Neuron (in vitro differentiated cells): ENCODE measurements around the gene ATP2B2.

Source experiments
- H2AFZ ChIP-seq: one replicate; pipeline ENCODE4 v1.6.1; 2013; ENCODE audit warnings: low read depth, mild to moderate bottlenecking, inconsistent platforms, low read length, moderate library complexity
- H3K27me3 ChIP-seq: one replicate; pipeline ENCODE4 v1.6.1; 2013; ENCODE audit warnings: low read length; ENCODE audit not compliant: insufficient read depth
- H3K36me3 ChIP-seq: one replicate; pipeline ENCODE4 v1.6.1; 2013; ENCODE audit warnings: low read length; ENCODE audit not compliant: insufficient read depth
- H3K4me1 ChIP-seq: one replicate; pipeline ENCODE4 v1.6.1; 2013; ENCODE audit warnings: low read length; ENCODE audit not compliant: insufficient read depth
- H3K4me3 ChIP-seq: 2 replicates; pipeline ENCODE4 v1.5.1; 2013; ENCODE audit warnings: mild to moderate bottlenecking, low read length, moderate library complexity
- H3K9me3 ChIP-seq: one replicate; pipeline ENCODE4 v1.6.1; 2013; ENCODE audit warnings: low read length

The ATP2B2 gene

DNA sequence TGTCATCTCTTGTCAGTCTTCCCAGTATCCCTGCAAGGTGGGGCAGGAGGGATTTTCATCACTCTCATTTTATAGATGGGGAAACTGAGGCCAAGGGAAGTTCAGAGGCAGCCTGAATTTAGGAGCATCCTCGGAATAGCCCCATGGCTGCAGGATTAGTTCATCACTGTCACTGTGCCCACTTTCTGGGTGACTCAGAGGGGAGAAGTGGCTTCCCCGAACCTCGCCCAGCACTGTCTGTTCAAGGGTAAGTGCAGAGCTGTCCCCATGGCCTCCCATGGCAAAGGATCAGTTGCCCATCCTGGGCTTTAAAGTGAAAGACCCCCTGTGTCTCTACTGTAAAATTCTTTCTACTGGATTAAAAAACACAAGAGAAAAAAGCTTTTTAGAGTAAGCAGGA lies 124.5 kb downstream of the ATP2B2 start:
- H3K36me3 ChIP-seq = no peaks in the 10 kb centered on the region
- peaks cover 4% of the 10 kb centered on the region for H3K4me1 ChIP-seq
- no peak overlapping the region for H3K4me3 ChIP-seq
- no peaks in the 10 kb centered on the region for H3K9me3 ChIP-seq
- peaks cover 17% of the 10 kb centered on the region for H3K27me3 ChIP-seq
- H2AFZ ChIP-seq = no peak overlapping the region

DNA sequence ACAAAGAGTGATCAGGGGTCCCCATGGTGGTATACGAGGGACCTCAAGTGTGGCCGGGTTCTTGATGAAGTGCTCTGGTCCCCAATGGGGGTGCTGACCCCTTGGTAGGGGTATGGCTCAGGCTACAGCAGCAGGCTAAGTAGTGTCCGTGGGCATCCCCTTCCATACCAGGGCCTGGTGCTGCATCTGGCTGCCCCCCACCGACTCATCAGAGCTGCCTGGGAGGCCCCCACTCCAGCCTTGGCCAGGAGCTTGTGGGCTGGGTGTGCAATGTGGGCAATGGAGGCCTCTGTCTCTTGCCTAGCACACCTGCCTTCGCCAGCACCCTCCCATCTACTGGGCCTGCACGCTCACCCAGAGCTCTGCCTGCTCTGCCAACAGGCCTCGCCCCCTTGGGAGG lies 125.4 kb downstream of the ATP2B2 start:
- Histone ChIP-seq H3K9me3 (no peaks in the 10 kb centered on the region), H3K4me3 (no peak overlapping the region)

DNA sequence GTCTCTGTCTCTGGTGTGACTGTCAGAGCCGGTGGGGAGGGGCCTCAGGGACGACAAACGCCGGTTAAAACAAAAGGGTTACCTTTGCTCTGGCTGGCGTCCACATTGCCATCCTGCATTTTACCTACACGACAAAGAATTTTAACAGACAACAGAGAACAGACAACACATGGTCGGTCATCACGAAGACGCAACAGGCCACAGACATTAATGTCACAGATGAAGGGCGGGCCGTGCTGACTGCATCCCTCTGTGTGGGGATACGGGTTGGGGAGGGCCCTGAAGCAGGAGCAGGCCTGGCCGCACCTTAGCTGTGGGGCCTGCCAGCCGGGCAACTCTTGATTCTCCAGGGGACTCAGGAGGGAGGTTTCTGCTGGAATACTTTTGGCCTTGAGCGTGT lies 126.2 kb downstream of the ATP2B2 start:
- H2AFZ ChIP-seq = no peak overlapping the region
- H3K27me3 ChIP-seq = peaks cover 15% of the 10 kb centered on the region
- no peaks in the 10 kb centered on the region for H3K9me3 ChIP-seq
- H3K36me3 ChIP-seq = no peaks in the 10 kb centered on the region
- H3K4me1 ChIP-seq = peaks cover 4% of the 10 kb centered on the region
- H3K4me3 ChIP-seq = no peak overlapping the region

More for the DNA sequence above, 125.4 kb downstream of the ATP2B2 start:
- peaks cover 15% of the 10 kb centered on the region for H3K27me3 ChIP-seq
- H3K4me1 ChIP-seq = peaks cover 4% of the 10 kb centered on the region
- H3K36me3 ChIP-seq = no peaks in the 10 kb centered on the region
- no peak overlapping the region for H2AFZ ChIP-seq

DNA sequence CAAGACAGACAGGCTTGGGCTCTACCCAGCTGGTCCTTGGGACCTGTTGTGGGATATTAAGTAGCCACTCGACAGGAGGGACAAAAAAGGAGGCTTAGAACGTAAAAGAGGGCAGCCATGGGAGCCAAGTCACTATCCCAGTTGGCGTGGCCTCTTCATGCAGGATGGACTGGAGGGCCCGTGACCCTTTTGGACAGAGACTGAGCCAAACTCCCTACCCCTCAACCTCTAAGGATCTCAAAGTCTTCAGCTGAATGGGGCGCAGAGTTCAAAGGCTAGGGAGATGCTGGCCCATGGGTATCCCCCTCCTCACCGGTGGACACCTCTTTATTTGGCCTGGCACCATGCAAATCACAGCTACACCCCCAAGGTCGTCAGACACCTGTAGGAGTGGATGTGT lies 126.6 kb downstream of the ATP2B2 start:
- Histone ChIP-seq H3K36me3 (no peaks in the 10 kb centered on the region), H3K4me1 (peaks cover 4% of the 10 kb centered on the region), H3K27me3 (peaks cover 14% of the 10 kb centered on the region), H2AFZ (no peak overlapping the region), H3K4me3 (no peak overlapping the region), H3K9me3 (no peaks in the 10 kb centered on the region)

DNA sequence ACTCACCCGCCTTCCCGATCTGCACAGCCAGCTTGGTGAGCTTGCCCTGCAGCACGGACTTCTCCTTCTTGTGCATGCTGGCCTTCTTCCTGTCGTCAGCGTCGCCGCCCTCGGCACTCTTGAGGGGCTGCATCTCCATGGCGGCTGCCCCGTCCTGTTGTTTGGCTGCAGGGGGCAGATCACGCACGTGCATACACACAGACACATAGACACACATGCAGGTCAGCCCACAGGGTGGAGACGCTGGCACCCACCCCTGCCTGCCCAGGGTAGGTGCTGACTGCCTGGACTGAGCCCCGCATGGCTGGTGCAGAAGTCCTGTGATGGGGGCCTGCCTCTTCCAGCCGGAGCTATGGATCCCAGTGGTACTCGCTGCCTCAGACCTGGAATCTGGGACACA lies 127.1 kb downstream of the ATP2B2 start:
- Histone ChIP-seq H3K4me1 (peaks cover 4% of the 10 kb centered on the region), H3K4me3 (no peak overlapping the region), H3K9me3 (no peaks in the 10 kb centered on the region), H3K27me3 (peaks cover 13% of the 10 kb centered on the region), H3K36me3 (no peaks in the 10 kb centered on the region), H2AFZ (no peak overlapping the region)

DNA sequence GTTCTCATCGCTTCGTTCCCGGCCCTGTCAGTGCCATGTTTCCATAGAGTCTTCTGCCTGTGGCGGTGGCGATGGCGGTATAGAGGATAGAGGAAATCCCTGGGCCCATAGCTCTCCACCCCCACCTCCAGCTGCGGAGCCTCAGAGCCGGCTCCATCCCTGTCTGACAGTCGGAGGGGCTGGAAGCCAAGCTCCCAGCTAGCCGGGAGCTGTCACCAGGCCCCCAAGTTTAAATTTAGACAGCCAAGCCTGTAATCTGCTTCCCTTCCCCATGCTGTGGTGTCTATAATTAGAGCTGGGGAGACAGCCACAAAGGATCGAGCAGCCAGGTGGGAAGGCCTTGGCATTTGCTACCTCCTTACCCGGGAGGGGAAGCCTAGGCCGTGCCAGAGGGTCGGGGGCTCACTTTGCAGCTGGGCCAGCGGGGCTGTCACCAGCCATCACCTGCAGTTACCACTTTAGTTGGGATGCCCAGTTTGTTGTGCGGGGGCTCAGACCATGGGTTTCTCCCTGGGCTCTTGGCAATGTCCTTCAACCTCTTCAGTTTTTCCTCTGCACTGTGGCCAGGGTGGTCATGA lies 128.1 kb downstream of the ATP2B2 start:
- Histone ChIP-seq H3K9me3 (no peaks in the 10 kb centered on the region), H3K4me1 (peaks cover 4% of the 10 kb centered on the region), H2AFZ (no peak overlapping the region), H3K36me3 (no peaks in the 10 kb centered on the region), H3K27me3 (peaks cover 13% of the 10 kb centered on the region), H3K4me3 (no peak overlapping the region)

DNA sequence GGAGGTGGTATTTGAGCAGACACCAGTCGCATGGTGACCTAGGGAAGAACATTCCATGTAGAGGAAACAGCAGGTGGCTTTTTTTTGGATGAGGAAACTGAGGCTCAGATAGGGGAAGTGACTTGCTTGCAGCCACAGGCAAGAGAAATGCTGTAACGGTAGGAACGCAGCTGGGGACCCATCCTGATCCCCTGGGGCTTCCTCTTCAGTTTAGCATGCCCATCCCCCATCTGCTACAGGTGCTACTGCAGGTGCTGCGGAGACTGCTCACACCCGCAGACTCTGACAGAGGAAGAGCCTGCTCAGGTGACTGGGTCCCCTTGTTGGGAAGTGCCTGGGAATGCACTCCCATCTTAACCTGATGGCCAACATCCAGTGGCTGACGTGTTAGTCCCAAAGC lies 129.0 kb downstream of the ATP2B2 start:
- no peaks in the 10 kb centered on the region for H3K9me3 ChIP-seq
- H3K36me3 ChIP-seq = no peaks in the 10 kb centered on the region
- H3K4me1 ChIP-seq = peaks cover 1% of the 10 kb centered on the region
- peaks cover 13% of the 10 kb centered on the region for H3K27me3 ChIP-seq
- H3K4me3 ChIP-seq = no peak overlapping the region
- no peak overlapping the region for H2AFZ ChIP-seq

DNA sequence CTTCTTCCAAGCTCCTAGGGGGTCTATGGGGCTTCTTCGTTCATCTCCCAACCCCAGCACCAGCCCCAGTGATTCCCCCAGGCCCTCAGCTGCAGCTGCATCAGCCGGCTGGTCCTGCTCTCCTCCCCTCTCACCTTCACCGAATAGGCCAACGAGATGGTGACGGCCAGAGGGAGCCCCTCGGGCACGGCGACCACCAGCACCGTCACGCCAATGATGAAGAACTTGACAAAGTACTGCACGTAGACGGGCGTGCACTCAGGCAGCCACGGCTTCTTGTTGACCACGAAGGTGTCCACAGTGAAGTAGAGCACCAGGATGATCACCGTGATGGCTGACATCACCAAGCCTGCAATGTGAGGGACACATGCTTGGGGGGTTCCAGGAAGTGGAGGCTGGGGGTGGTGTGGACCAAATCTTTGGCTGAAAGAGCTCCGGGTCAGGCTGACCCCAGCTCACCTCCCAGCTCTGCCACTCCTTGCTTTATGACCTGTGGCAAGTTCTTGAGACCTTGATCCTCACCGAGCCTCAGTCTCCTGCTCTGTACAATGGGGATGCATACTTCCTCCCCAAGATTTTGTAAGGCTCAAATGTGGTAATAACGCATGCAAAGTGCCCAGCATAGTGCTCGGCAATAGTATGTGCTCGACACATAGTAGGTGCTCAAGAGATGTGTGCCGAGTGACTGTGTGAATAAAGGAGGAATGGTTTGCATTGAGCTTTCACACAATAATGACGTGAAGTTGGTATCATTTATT lies 129.9 kb downstream of the ATP2B2 start:
- Histone ChIP-seq H2AFZ (no peak overlapping the region), H3K4me3 (no peak overlapping the region), H3K27me3 (peaks cover 13% of the 10 kb centered on the region), H3K36me3 (no peaks in the 10 kb centered on the region), H3K9me3 (no peaks in the 10 kb centered on the region), H3K4me1 (peaks cover 4% of the 10 kb centered on the region)

DNA sequence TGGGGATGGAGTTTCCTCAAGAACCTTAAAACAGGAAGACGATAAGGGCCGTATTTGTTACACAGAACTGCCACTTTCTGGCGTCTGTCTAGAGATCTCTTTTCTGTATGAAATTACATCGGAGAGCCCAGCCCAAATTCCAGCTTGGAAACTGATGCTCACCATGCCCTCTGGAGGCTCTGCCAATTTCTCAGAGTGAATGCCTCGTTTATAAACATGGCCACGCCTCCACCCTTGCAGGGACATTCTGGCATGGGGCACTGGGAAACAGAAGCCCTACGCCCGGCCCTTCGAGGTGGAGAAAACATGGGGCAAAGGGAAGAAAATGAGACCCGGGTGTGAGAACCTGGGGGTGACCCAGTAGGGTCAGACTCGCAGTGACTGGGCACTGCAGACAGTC lies 131.1 kb downstream of the ATP2B2 start:
- peaks cover 13% of the 10 kb centered on the region for H3K27me3 ChIP-seq
- H3K36me3 ChIP-seq = no peaks in the 10 kb centered on the region
- peaks cover 4% of the 10 kb centered on the region for H3K4me1 ChIP-seq
- no peaks in the 10 kb centered on the region for H3K9me3 ChIP-seq
- H2AFZ ChIP-seq = no peak overlapping the region
- no peak overlapping the region for H3K4me3 ChIP-seq

DNA sequence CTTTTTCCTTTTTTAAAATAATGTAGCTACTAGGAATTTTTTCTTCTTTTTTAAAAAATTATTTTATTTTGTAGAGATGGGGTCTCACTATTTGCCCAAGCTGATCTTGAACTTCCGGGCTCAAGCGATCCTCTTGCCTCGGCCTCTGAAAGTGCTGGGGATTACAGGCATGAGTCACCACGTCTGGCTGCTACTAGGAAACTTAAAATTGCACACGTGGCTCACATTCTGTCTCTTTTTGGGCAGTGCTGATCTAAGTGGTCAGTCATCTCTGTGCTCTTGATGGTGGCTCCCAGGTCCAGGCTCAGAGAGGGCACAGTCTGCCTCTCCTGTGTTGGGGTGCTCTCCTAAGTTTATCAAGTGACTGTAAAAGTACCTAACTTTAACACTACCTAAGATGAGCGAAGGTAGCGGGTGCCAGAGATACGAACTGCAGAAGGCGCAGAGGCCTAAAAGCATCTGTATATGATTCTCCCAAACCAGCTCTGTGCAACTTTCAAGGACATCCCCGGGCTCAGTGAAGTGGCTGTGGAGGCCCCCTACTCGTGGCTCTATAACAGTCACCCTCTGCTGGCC lies 131.6 kb downstream of the ATP2B2 start:
- no peaks in the 10 kb centered on the region for H3K9me3 ChIP-seq
- no peak overlapping the region for H3K4me3 ChIP-seq
- peaks cover 13% of the 10 kb centered on the region for H3K27me3 ChIP-seq
- H3K4me1 ChIP-seq = peaks cover 4% of the 10 kb centered on the region
- no peak overlapping the region for H2AFZ ChIP-seq
- H3K36me3 ChIP-seq = no peaks in the 10 kb centered on the region

DNA sequence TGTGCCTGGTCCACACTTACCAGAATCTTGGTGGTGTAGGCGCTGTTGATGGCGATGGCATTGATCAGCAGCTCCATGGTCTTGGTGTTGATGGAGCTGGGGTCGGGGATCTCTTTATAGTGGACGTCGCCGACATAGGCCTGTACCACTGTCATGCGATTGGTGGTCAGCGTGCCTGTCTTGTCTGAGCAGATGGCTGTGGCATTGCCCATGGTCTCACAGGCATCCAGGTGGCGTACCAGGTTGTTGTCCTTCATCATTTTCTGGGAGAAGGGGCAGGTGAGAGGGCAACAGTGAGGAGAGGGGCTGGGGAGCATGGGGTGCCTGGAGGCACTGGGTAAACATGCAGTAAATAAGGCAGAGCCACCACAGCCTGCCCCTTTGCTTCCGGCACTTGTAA lies 133.6 kb downstream of the ATP2B2 start:
- Histone ChIP-seq H3K36me3 (no peaks in the 10 kb centered on the region), H3K9me3 (no peaks in the 10 kb centered on the region), H3K4me1 (peaks cover 7% of the 10 kb centered on the region), H2AFZ (no peak overlapping the region), H3K27me3 (peaks cover 8% of the 10 kb centered on the region), H3K4me3 (no peak overlapping the region)

DNA sequence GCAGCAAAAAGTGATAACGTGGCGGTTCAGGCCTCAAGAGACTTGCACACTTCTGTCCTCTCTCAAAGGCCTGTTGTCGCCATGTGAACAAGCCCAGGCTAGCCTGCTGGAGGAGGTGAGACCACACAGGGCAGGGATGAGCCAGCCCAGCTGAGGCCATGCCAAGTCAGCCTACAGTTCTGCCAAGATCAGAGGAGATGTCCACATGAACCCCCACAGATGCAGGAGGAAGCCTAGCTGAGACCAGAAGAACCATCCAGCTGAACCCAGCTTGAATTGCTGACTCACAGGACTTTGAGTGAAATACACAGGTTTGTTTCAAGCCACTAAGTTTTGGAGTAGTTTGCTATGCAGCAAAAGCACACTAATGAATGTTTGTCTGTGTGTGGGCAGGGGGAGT lies 134.2 kb downstream of the ATP2B2 start:
- peaks cover 9% of the 10 kb centered on the region for H3K4me1 ChIP-seq
- H3K4me3 ChIP-seq = no peak overlapping the region
- H3K36me3 ChIP-seq = no peaks in the 10 kb centered on the region
- H3K9me3 ChIP-seq = no peaks in the 10 kb centered on the region
- peaks cover 2% of the 10 kb centered on the region for H3K27me3 ChIP-seq
- H2AFZ ChIP-seq = no peak overlapping the region

DNA sequence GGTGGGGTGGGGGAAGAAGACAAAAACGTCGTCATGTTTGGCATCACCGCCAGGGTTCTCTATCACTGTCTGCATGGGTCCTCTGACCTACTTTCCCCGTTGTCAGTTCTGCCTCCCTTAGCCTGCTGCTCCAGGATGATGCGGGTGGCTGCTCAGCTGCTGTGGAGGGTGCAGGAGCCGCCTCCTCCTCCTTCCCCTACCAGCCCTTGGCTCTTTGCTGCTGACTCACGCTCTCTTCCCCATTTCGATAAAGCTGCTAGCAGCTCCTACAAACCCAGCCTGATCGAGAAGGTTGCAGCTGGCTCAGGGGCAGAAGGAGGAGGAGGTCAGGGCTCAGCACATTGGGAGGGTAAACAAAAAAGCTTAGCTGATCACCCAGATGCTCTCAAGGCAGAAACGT lies 135.0 kb downstream of the ATP2B2 start:
- Histone ChIP-seq H3K4me3 (no peak overlapping the region), H3K36me3 (no peaks in the 10 kb centered on the region)

More for the DNA sequence above, 135.0 kb downstream of the ATP2B2 start:
- Histone ChIP-seq H3K9me3 (no peaks in the 10 kb centered on the region), H3K4me1 (peaks cover 9% of the 10 kb centered on the region), H3K27me3 (no peaks in the 10 kb centered on the region), H2AFZ (no peak overlapping the region)
